Activated T-cell treated with anti-CD3 and anti-CD28 coated beads for 4 hours (primary cell): ENCODE results near the gene FAM9C.

Source experiments
- DNase-seq: peaks from one replicate; pipeline ENCODE4 v3.0.0-alpha.2; 2020

FAM9C gene

DNA sequence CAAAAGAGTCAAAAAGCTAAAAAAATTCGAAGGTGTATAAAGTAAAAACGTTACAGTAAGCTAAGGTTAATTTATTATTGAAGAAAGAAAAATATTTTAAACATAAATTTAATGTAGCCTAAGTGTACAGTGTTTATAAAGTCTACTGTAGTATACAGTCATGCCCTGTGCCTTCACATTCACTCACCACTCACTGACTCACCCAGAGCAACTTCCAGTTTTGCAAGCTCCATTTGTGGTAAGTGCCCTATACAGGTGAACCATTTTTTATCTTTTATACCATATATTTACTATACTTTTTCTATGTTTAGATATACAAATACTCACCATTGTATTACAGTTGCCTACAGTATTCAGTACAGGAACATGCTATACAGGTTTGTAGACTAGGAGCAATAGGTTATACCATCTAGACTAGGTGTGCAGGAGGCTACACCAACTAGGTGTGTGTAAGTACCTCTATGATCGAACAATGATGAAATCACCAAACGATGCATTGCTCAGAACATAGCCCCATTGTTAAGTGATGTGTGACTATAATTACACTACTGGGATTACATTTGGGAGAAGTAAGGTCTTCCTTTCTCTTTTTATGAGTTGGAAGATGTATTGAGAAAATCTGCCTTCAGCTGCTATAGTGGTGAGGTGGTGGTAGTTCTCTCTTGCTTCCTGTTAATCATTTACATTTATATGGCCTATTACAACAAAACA is 42.3 kb downstream of the FAM9C start:
- no peak for DNase-seq

DNA sequence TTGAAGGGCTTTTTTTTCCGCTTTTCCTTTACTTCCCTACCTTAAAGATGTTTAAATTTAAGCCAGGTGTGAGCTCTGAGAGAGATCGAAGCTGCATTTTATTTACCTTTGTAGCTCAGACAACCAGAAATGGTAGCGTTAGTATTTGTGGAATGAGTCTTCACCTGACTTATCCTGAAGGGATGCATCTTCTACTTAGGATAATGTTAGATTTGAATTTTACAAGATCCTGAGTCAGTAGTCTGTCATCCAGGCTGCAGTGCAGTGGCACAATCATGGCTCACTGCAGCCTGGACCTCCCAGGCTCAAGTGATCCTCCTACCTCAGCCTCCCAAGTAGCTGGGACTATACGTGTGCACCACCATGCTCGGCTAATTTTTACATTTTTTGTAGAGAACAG is 43.3 kb downstream of the FAM9C start:
- DNase-seq: no peak

DNA sequence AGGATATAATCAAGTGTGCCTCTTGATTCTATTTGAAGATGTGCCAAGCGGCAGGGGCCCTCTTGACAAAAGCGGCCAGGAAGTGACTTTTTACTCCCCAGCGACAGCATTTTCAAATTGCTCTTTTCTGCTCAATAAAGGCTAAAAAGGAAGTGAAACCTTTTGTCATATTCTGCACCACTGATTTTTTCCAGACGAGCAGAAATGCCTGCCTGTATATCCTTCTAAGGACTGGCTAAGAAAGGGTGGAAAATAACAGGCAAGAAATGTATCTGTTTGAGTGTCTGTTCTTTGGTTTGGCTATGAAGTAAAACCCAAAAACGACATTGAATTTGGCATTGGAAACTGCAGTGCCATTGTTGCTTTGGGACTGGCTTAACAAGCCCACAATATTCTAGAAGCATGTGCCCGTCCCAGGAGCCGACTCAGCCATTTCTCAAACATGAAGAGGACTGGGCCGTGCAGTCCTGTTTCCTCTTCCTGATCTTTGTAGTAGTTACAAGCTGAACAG is 44.1 kb downstream of the FAM9C start:
- no peak for DNase-seq

GRCh38 chrX:12999422-12999821 is 45.0 kb downstream of the FAM9C start:
- DNase-seq: no peak

DNA sequence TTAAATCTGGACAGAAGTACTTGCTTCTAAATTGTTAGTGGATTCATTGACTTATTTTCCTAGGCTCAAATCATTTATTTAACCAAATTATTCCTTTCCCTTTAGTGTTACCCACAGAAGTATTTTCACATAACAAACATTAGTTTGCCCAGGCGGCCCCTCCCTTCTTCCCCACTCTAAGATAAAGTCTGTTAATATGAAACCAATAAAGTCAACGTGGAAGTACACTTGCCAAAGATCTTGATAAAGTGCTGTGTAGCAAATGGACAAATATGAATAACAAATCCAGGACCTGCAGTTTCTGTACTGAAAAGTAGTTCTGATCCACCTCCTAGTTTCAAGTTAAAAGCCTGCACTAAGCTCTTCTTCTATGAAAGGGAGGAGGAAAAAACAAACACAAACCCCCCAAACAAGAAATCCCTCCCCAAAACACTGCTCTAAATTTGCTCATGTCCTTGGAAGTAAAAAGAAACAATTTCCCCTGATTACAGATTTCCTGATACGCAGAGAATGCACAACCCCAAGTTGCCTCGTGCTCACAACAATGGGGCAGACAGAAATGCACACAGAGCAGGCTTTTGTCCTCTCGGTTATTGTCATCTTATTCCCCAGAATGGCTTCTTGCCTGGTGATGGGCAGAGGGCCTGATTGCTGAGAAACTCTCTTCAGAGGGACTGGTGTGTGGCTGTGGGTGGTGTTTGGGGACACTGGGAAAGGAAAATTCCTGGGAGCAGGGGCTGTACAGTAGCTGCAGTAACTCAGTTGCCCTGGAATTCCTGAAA is 46.3 kb downstream of the FAM9C start:
- DNase-seq: no peak

DNA sequence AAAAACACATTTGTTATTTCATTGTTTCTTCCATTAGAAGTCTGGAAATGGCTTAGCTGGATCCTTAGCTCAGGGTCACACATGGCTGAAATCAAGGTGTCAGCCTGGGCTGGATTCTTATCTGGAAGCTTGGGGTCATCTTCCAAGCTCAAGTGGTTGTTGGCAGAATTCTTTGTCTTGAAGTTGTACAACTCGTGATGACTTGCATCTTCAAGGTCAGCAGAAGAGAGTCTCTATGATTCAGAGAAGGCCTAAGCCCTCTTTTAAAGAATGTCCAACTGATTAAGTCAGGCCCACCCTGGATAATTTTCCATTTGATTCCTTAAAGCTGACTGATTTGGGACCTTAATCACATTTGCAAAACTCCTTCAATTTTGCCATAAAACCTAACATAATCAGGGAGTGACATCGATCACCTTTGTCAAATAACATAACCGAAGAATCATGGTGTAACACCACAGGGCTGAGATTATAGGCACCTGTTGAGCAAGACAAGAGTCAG is 47.4 kb downstream of the FAM9C start:
- no peak for DNase-seq

DNA sequence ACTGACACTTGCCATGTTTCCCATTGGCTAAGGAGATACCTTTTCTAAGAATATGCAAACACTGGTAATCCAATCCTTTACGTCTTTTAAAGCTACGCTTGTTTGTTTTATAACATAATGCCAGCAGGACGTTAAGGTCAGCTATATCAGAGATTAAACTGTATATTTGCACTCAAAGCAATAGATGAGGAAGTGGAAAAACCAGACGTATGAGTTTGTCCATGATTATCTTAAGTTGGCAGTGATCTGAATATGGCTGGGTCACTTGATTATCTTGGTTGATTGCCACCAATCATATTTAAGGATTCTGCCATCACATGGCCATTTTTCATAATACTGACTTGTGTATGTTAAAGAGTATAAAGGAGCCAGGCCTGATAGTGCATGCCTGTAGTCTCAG is 50.1 kb downstream of the FAM9C start:
- no peak for DNase-seq

DNA sequence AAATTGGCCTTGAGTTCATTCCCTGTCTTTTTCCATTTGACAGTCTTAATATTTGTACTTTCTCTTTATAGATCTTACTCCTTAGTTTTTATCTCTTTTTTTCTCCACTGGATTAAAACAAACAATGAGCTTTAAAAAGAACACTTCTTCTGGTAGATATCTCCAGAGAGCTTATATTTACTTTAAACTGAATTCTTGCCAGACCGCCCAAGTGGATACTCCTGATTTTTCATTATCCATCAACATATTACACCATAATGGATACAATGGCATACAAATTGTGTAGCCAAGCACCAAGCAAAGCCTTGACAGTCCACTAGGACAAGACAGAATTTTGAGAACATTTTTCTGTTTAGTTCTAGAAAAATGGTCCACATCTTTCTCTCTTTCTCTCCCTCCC is 50.6 kb downstream of the FAM9C start:
- DNase-seq: no peak

DNA sequence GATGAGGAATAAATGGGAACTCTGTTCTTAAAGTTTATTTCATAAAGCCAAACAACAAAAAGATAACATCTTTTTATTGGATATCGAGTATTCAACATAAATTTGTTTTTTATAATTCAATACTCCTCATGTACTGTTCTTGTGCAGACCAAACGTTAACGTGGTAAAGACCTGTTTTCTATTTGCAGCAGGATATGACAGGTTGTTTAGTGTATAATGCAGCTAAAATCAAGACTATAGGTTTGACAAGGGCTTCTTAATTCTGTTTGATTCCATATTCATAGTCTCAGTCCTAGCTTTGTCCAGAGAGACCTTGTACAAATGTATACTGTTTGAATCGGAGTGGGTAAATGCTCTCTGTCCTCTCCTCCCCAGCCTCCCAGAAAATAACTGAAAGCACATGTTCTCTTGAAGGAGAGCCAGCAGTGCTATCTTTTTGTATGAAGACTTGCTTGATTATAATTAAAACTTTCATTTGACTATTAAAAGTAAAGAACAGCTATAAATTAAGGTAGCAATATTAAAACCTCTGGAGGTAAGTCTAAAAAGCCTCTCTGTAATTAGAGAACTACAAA is 51.8 kb downstream of the FAM9C start:
- no peak for DNase-seq

DNA sequence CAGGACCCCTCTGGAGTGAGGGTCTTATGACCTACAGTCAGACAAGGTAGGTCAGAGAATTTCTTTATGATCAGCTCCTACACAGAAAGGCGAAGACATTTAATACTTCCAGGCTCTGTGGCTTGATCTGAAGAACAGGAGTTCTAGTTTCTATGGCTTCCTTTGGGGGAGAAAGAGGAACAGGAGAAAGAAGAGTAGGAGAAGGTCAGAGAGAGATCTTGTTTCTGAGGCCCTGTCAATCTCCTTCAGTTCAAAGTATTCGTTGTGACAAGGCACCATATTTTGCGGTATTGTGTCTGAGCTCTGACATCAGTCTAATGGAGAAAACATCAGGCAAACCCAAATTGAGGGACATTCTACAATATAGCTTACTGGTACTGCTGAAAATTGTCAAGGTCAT is 52.8 kb downstream of the FAM9C start:
- DNase-seq: no peak

DNA sequence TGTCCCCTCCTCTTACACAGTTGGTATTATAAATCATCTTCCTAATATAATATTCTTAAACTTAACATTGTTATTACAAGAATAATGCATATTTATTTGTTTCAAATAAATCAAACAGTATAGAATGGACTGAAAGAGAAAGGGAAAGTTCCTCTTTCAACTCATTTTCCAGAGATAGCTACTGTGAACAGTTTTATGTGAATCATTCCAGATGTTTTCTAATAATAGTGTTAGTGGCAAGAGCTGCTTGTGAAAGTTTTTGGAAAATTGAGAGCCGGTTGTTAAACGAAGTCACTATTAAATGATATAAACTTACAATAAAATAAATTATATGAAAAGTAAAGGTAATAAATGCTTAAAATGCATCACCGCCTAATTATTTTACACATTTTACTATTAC is 55.0 kb downstream of the FAM9C start:
- no peak for DNase-seq

DNA sequence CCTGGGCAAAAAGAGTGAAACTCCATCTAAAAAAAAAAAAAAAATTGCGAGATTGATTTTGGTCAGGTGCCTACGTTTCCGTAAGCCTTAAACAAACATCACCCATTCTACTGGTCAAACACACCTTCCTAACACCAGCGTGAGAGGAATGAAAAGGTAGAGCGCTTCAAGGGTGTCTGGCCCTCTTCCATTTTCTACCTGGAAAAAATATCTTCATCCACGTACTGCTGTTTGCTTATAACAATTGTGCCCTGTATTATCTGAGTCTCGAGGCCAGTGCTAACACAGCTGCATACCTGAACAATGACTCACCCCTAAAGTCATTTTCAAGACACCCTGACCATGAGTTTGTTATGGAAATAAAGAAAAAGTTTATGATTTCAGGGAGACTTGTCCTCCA is 55.6 kb downstream of the FAM9C start:
- no peak for DNase-seq

GRCh38 chrX:12987900-12988594 is 56.4 kb downstream of the FAM9C start:
- DNase-seq: no peak

DNA sequence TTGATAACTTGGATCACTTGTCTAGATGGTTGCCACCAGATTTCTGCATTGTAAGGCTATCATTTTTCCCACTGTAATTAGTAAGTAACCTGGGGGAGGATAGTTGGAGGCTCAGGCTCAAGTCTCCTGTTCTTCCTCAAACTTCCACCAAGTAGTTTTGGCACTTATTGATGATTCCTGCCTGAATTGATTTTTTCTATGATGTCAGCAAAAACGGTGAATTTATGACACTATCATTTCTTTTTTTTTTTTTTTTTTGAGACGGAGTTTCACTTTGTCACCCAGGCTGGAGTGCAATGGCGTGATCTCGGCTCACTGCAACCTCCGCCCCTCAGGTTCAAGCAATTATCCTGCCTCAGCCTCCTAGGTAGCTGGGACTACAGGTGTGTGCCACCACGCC is 57.1 kb downstream of the FAM9C start:
- no peak for DNase-seq

DNA sequence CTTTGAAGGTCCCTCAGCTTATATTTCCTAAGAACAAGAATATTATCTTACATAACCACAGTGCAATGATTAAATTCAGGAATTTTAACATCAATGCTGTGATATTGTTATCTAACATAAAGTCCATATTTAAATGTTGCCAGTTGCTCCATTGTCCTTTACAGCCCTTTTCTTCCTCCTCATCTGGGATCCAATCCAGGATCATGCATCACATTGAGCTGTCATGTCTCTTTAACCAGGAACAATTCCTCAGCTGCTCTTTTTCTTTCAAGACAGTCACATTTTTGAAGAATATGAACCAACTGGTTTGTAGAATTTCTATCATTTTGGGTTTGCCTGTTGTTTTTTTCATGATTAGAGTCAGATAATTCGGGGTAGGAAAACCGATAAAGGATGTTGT is 57.5 kb downstream of the FAM9C start:
- no peak for DNase-seq

DNA sequence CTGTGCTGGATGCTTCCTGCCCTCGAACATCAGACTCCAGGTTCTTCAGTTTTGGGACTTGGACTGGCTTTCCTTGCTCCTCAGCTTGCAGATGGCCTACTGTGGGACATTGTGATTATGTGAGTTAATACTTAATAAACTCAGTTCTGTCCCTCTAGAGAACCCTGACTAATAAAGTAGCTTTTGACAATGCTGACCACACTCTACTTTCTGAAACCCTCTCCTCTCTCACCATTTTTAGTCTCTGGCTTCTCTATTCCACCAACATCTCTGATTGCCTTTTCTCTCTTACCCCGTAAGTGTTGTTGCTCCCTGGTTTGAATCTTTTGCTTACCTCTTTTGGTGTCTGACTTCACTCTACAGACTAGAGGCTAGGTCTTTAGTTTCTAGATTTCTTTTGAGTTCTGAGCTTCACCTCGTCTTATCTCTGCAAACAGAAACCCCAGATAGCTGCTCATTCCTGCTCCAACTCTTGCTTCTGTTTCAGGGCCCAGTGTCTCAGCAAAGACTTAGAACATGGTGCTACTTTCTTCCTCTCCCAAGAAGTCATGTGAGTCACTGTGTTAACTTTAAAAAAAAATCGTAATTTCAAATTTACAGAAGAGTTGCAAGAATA is 58.1 kb downstream of the FAM9C start:
- no peak for DNase-seq
